ENCODE results near the gene CCL20. TPM values are rescaled to one million over a fixed set of nuclear protein-coding genes. Genes with fewer than 3 reads are reported as not detected.

The CCL20 gene
- total and polyA plus RNA-seq, 2 of the 13 experiments (the other 11 are each of a cell fraction or from before 2014, with no cell fraction given) = 223 to 903 TPM

- CTCF ChIA-PET (ENCODE audit: low intra/inter-chr PET ratio, low total read pairs) = no interaction called here
- intact Hi-C loops (cut with micrococcal nuclease; ENCODE audit: unreplicated experiment) = no loop called here
- Histone ChIP-seq H3K4me2 (ENCODE audit: low read depth, low read length) (no peak overlapping the region), H3K9me3 (ENCODE audit: low read length) (no peaks in the 10 kb centered on the region), H4K20me1 (ENCODE audit: insufficient read depth, low read length) (no peaks in the 10 kb centered on the region), H3K9ac (ENCODE audit: insufficient read depth, low read depth, low read length) (no peak overlapping the region), H3K4me1 (ENCODE audit: insufficient read depth, low read length) (peaks cover 5% of the 10 kb centered on the region), H3K79me2 (ENCODE audit: insufficient read depth, low read length) (no peaks in the 10 kb centered on the region), H3K27me3 (ENCODE audit: control insufficient read depth in 1 of 2, insufficient read depth in 2 of 2, low read length in 2 of 2) (peaks cover 2 to 13% of the 10 kb centered on the region in 2 experiments; a peak in 3 of 5 replicates), H3K36me3 (replicated peaks in 1 of 2; ENCODE audit: control insufficient read depth in 1 of 2, insufficient read depth in 2 of 2, low read length in 2 of 2) (no peaks in the 10 kb centered on the region), H2AFZ (ENCODE audit: low read length) (no peak overlapping the region), H3K4me3 (replicated peaks in 1 of 3; ENCODE audit: insufficient read depth in 1 of 3, low read depth in 2 of 3, low read length in 3 of 3) (no peak overlapping the region), H3K27ac (ENCODE audit: extremely low read length, insufficient read depth, low read length) (no peak overlapping the region)
- POLR2A ChIA-PET = no interaction called here
- FAIRE-seq (no peak), DNase-seq (ENCODE audit: low spot score) (no peak), ATAC-seq (no peak)
- no TSS peak for BruUV-seq (replicated peaks)
- TF ChIP-seq ARNT (IDR thresholded peaks at IDR 0.05) = no peak
- TF ChIP-seq, protein P1, sequence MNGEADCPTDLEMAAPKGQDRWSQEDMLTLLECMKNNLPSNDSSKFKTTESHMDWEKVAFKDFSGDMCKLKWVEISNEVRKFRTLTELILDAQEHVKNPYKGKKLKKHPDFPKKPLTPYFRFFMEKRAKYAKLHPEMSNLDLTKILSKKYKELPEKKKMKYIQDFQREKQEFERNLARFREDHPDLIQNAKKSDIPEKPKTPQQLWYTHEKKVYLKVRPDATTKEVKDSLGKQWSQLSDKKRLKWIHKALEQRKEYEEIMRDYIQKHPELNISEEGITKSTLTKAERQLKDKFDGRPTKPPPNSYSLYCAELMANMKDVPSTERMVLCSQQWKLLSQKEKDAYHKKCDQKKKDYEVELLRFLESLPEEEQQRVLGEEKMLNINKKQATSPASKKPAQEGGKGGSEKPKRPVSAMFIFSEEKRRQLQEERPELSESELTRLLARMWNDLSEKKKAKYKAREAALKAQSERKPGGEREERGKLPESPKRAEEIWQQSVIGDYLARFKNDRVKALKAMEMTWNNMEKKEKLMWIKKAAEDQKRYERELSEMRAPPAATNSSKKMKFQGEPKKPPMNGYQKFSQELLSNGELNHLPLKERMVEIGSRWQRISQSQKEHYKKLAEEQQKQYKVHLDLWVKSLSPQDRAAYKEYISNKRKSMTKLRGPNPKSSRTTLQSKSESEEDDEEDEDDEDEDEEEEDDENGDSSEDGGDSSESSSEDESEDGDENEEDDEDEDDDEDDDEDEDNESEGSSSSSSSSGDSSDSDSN (CRISPR knock-in tag; IDR thresholded peaks at IDR 0.05) = no peak
- no peak for TF ChIP-seq ZSCAN29 (CRISPR knock-in tag; conservative IDR thresholded peaks at IDR 0.05)
- TF ChIP-seq, protein P2, sequence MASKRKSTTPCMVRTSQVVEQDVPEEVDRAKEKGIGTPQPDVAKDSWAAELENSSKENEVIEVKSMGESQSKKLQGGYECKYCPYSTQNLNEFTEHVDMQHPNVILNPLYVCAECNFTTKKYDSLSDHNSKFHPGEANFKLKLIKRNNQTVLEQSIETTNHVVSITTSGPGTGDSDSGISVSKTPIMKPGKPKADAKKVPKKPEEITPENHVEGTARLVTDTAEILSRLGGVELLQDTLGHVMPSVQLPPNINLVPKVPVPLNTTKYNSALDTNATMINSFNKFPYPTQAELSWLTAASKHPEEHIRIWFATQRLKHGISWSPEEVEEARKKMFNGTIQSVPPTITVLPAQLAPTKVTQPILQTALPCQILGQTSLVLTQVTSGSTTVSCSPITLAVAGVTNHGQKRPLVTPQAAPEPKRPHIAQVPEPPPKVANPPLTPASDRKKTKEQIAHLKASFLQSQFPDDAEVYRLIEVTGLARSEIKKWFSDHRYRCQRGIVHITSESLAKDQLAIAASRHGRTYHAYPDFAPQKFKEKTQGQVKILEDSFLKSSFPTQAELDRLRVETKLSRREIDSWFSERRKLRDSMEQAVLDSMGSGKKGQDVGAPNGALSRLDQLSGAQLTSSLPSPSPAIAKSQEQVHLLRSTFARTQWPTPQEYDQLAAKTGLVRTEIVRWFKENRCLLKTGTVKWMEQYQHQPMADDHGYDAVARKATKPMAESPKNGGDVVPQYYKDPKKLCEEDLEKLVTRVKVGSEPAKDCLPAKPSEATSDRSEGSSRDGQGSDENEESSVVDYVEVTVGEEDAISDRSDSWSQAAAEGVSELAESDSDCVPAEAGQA (IDR thresholded peaks at IDR 0.05; ENCODE audit: low read depth) = no peak
- TF ChIP-seq, protein P2 (CRISPR knock-in tag; IDR thresholded peaks at IDR 0.05; ENCODE audit: borderline replicate concordance) = no peak
- TF ChIP-seq KLF16 (CRISPR knock-in tag; IDR thresholded peaks at IDR 0.05) = no peak
- no peak for TF ChIP-seq PAX8 (CRISPR knock-in tag; IDR thresholded peaks at IDR 0.05; ENCODE audit: borderline replicate concordance)
- TF ChIP-seq ZSCAN9 (CRISPR knock-in tag; IDR thresholded peaks at IDR 0.05; ENCODE audit: borderline replicate concordance) = no peak
- no peak for TF ChIP-seq ZNF326 (CRISPR knock-in tag; IDR thresholded peaks at IDR 0.05; ENCODE audit: borderline replicate concordance)
- TF ChIP-seq, protein P3, sequence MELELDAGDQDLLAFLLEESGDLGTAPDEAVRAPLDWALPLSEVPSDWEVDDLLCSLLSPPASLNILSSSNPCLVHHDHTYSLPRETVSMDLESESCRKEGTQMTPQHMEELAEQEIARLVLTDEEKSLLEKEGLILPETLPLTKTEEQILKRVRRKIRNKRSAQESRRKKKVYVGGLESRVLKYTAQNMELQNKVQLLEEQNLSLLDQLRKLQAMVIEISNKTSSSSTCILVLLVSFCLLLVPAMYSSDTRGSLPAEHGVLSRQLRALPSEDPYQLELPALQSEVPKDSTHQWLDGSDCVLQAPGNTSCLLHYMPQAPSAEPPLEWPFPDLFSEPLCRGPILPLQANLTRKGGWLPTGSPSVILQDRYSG (CRISPR knock-in tag; IDR thresholded peaks at IDR 0.05) = no peak
- TF ChIP-seq THAP11 (CRISPR knock-in tag; IDR thresholded peaks at IDR 0.05) = no peak
- 74% methylated on average over 4 of the region's 4 CpGs for WGBS (ENCODE audit: low lambda C conversion rate)
- in situ Hi-C loops (cut with HindIII; ENCODE audit: extremely low pct_ligation_motif_present, low pct_unique_long_range_greater_than_20kb) = no loop called here
Observed at GRCh38 chr2:227848586-227848985, 34.9 kb downstream of the CCL20 start.
